ENCODE results near the gene ADD2.

ADD2 gene

DNA sequence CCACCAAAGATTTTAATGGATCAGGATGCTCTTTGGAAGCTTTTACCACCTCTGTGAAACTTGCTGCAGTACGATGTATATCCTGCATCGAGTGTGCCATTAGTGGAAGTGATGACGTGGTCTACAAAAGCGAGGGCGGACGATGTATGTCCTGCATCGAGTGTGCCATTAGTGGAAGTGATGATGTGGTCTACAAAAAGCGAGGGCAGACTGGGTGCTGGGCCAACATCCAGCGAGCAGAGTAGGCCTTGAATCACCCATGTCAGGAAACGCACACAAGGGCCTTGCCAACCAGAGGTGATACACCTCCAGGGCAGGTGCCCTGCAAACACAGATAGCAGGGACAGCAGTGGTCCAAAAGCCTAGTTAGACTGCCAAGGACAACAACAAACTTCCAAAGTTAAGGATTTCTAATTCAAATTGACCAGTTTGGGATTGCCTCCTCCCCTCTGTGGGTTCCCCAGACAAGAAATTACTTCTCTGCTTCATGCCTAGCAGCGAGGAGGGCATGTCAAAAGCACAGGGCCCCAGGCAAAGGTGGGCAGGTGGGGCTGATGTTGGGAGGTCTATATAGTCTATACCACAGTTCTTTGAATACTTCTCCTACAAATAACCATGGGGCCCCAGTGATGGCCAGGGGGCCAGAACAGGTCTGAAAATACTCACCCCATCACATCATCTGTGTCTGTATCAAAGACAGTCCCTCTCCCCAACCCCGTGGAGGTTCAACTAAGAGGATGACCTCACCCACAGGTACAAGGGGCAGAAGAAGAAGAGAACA, 70.2 kb downstream of the ADD2 start:
- TF ChIP-seq ZNF274 (IDR thresholded peaks at IDR 0.05; ENCODE audit: low read depth, low read length) = no peak

GRCh38 chr2:70696142-70696541, 71.9 kb downstream of the ADD2 start:
- no peak overlapping the region for H3K4me3 ChIP-seq (ENCODE audit: low read length)
- TF ChIP-seq ZNF274 (IDR thresholded peaks at IDR 0.05; ENCODE audit: low read depth, low read length) = no peak

More for the DNA sequence above, 70.2 kb downstream of the ADD2 start:
- H3K4me3 ChIP-seq (ENCODE audit: low read length) = no peak overlapping the region

- no peak overlapping the region for H3K4me3 ChIP-seq (ENCODE audit: low read length)
- no peak for TF ChIP-seq ZNF274 (IDR thresholded peaks at IDR 0.05; ENCODE audit: low read depth, low read length)
These were observed 75.7 kb downstream of the ADD2 start for GRCh38 chr2:70692256-70692655.

- no peak for TF ChIP-seq ZNF274 (IDR thresholded peaks at IDR 0.05; ENCODE audit: low read depth, low read length)
- H3K4me3 ChIP-seq (ENCODE audit: low read length) = no peak overlapping the region
These were observed 76.4 kb downstream of the ADD2 start for GRCh38 chr2:70691497-70692140.

GRCh38 chr2:70690846-70691245, 77.2 kb downstream of the ADD2 start:
- TF ChIP-seq ZNF274 (IDR thresholded peaks at IDR 0.05; ENCODE audit: low read depth, low read length) = no peak
- no peak overlapping the region for H3K4me3 ChIP-seq (ENCODE audit: low read length)

DNA sequence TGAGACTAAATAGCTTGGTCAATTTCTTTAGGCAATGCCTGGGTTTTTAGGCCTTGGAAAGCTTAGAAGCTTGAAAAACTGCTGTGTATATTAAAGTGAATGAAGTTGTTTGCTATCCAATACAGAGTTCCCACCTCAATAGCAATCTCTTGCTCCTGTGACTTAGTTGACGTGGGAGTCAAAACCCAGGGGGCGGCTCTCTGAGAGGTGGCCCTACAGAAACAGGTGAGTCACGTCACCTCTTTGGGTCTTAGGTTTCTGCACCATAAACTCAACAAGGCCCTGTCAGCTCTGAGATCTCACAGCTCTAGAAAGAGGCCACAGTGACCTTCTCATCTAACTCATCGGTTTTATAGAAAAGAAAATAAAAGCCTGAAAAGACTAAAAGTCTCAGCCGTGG, 79.6 kb downstream of the ADD2 start:
- no peak for TF ChIP-seq ZNF274 (IDR thresholded peaks at IDR 0.05; ENCODE audit: low read depth, low read length)
- no peak overlapping the region for H3K4me3 ChIP-seq (ENCODE audit: low read length)

- H3K4me3 ChIP-seq (ENCODE audit: low read length) = no peak overlapping the region
- TF ChIP-seq ZNF274 (IDR thresholded peaks at IDR 0.05; ENCODE audit: low read depth, low read length) = no peak
These were observed 80.6 kb downstream of the ADD2 start for GRCh38 chr2:70687461-70687795.

DNA sequence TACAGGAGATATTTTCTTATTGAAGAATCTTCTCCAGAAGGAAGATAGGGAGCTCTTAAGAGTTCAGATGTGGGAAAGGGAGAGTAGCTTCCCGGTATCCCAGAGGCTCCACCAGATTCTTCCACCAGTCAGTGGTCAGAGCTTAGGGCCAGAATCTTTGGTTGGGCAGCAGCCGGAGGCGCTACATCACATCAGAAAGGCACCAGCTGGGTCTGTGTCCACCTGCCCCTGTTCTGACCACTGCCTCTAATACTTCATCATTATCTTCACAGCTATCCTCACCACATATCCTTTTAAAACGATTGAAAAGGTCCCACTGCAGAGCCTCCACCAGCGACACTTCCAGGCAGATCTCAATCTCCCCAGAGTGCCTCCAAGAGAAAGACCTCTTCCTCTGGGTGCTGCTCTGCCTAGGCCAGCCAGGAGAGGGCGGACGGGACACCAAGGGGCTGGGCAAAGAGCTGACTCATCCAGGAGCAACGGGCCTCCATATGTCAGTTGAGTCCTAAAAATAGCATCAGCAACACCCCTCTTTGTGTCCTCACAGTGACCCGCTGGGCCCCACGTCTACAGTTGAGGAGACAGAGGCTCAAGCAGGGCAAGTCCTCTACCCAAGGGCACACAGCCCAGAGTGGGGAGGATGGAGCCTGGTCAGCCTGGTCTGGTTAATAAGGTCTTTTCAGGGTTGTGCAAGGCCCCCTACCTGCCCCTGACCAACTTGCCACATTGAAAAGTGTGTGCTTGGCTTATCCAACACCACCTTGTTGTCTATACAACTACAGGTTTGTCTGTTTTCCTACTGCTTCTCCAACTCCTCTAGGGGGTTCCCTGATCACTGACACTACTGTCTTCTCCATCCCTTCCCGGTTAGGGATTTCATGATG, 81.2 kb downstream of the ADD2 start:
- TF ChIP-seq ZNF274 (IDR thresholded peaks at IDR 0.05; ENCODE audit: low read depth, low read length) = no peak
- no peak overlapping the region for H3K4me3 ChIP-seq (ENCODE audit: low read length)

GRCh38 chr2:70685771-70686171, 82.2 kb downstream of the ADD2 start:
- TF ChIP-seq ZNF274 (IDR thresholded peaks at IDR 0.05; ENCODE audit: low read depth, low read length) = no peak
- H3K4me3 ChIP-seq (ENCODE audit: low read length) = no peak overlapping the region

- TF ChIP-seq ZNF274 (IDR thresholded peaks at IDR 0.05; ENCODE audit: low read depth, low read length) = no peak
- H3K4me3 ChIP-seq (ENCODE audit: low read length) = no peak overlapping the region
These were observed 83.0 kb downstream of the ADD2 start for GRCh38 chr2:70684846-70685622.

DNA sequence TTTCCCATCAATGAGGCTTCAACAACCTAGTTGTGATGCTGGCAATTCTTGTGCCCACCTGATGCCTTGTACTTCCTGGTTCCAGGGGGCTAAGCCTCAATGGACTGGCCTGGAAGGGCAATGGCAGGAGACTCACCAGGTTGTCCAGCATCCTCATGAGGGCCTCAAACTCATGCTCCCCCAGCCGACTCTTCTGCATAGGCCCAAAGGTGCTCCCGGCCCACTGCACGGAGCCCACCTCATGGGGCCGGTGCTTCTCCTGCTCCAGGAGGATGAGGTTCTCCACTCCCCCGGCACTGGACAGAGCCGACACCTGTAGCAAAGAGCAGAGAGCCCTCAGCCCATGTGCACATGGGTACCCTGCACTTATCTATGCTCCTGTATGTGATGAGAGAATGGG, 84.5 kb downstream of the ADD2 start:
- no peak for TF ChIP-seq ZNF274 (IDR thresholded peaks at IDR 0.05; ENCODE audit: low read depth, low read length)
- H3K4me3 ChIP-seq (ENCODE audit: low read length) = no peak overlapping the region

DNA sequence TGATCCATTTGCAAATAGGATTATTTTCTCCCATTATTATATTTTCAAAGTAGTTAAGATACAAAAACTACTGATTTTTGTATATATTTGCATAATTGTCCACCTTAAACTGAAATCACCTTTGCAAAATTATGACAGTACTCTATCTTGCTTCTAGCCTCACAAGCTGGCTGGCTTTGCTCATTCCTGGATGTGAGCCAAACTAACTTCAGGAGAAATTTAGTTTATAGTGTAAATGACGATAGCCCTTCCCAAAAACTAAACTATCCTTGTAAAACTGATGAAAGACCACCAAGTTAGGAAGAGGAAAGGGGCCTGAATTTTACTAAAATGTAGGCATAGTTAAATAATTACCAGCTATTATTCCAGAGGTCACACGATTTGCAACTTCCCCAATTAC, 87.3 kb downstream of the ADD2 start:
- TF ChIP-seq ZNF274 (IDR thresholded peaks at IDR 0.05; ENCODE audit: low read depth, low read length) = no peak
- no peak overlapping the region for H3K4me3 ChIP-seq (ENCODE audit: low read length)

DNA sequence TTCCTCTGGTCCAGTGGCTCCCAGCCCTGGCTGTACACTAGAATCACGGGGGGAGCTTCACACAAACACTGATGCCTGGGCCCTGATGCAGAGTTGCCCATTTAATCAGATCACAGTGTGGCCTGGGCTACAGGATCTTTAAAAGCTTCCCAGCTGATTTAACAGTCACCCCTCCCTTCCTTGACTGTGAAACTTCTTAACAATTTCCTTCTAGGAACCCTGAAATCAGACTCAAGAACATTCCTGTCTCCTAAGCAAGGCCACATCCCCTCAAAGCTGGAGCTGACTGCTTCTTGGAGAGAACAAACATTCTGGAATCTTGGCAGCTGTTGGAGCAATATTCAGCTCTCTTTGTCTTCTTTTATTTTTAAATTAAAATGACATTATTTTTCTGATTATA, 88.7 kb downstream of the ADD2 start:
- no peak overlapping the region for H3K4me3 ChIP-seq (ENCODE audit: low read length)
- no peak for TF ChIP-seq ZNF274 (IDR thresholded peaks at IDR 0.05; ENCODE audit: low read depth, low read length)

GRCh38 chr2:70678576-70679143, 89.3 kb downstream of the ADD2 start:
- H3K4me3 ChIP-seq (ENCODE audit: low read length) = no peak overlapping the region
- no peak for TF ChIP-seq ZNF274 (IDR thresholded peaks at IDR 0.05; ENCODE audit: low read depth, low read length)
